ENCODE measurements around the gene GSTT4. TPM values are rescaled to one million over a fixed set of nuclear protein-coding genes. Genes with fewer than 3 reads are reported as not detected.
"Not testable (repeated sequence)": the region's sequence is repeated elsewhere in the genome, so short reads cannot be mapped to it uniquely, and the experiment has no call there.

Gene GSTT4
- total RNA-seq, 1 experiment from 2014 or later = not detected

GRCh38 chr22:23993080-23993479 lies 12.2 kb downstream of the GSTT4 start:
- not testable (repeated sequence) for H3K9ac ChIP-seq (ENCODE audit: extremely low read depth, insufficient read length, low read length); H2AK5ac ChIP-seq (ENCODE audit: insufficient read length, low read length); H2BK5ac ChIP-seq (ENCODE audit: insufficient read length, low read length); H4K91ac ChIP-seq (ENCODE audit: insufficient read length, low read depth, low read length); H3K27me3 Mint-ChIP-seq (ENCODE audit: low read depth); H3K18ac ChIP-seq (ENCODE audit: insufficient read length, low read depth, low read length); H2BK120ac ChIP-seq (ENCODE audit: low read depth, low read length, poor library complexity, severe bottlenecking); H2BK15ac ChIP-seq (ENCODE audit: low read depth, low read length); H4K8ac ChIP-seq (replicated peaks; ENCODE audit: insufficient read length, low read depth, low read length); H3K23ac ChIP-seq (ENCODE audit: insufficient read length, low read depth, low read length); H2AFZ ChIP-seq (ENCODE audit: low read length); H3K79me2 ChIP-seq (ENCODE audit: insufficient read depth, low read length); H3K4me1 Mint-ChIP-seq; H3K4me1 ChIP-seq (ENCODE audit: insufficient read depth, low read length); H3K23me2 ChIP-seq (ENCODE audit: insufficient read length, low read depth, low read length, poor library complexity, severe bottlenecking); H3K14ac ChIP-seq (ENCODE audit: insufficient read depth, low read length); H4K20me1 ChIP-seq (ENCODE audit: control insufficient read depth, insufficient read depth, insufficient read length); H3K27ac Mint-ChIP-seq; DNase-seq; H3K4ac ChIP-seq (ENCODE audit: low read depth, low read length); H3K79me1 ChIP-seq (ENCODE audit: insufficient read depth, low read depth, low read length, poor library complexity, severe bottlenecking); H3K27me3 ChIP-seq (ENCODE audit: insufficient read depth, low read length); H3K56ac ChIP-seq (ENCODE audit: insufficient read length, low read depth, low read length); H3T11ph ChIP-seq (ENCODE audit: low read length); H3K27ac ChIP-seq (ENCODE audit: insufficient read length, low read depth, low read length); H3K4me3 Mint-ChIP-seq; H3K9me3 Mint-ChIP-seq; H2BK12ac ChIP-seq (ENCODE audit: insufficient read length, low read depth, low read length); H4K5ac ChIP-seq (ENCODE audit: insufficient read length, low read depth, low read length); H3K4me2 ChIP-seq (ENCODE audit: insufficient read depth, insufficient read length, low read length); H2BK20ac ChIP-seq (ENCODE audit: low read depth, low read length, poor library complexity, severe bottlenecking); H3K36me3 Mint-ChIP-seq (ENCODE audit: insufficient read depth in 1 of 3, low read depth in 3 of 3); H3K9me3 ChIP-seq (ENCODE audit: control insufficient read depth, low read depth, low read length)
- WGBS (ENCODE audit: extremely low coverage, insufficient read length, low lambda C conversion rate) = no CpG with 5 or more reads among the region's 2 CpGs

DNA sequence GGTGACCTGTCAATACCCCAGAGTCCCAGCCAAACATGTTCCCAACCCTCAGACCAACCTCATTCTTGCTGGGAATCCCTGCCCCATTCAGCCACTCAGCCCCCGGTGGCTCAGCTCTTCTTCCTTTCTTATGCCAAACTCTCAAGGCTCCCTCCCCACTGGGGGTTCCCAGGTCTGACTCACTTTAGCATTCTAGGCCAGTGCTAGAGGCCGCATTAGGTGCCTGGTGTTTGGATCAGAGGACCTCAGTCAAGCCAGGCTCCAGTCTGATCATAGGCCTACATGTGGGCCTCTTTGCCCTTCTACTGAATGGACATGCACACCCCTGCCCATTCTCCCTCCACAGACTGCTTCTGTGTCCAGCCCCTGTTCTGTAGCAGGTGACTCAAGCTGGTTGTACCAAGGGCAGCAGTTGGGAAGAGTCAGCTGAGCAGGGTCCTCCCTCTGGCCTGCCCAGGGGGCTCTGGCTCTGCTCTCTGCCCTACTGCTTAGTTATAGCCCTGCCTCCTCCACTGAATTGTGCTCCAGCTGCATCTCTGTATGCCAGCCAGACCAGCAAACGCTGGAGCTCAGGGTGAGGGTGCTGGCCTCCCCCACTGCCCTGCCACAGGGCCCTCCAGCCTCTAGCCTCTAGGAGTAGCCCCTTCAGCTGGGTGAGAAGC lies 15.5 kb downstream of the GSTT4 start:
- not testable (repeated sequence) for DNase-seq; H4K5ac ChIP-seq (ENCODE audit: insufficient read length, low read depth, low read length); H3K18ac ChIP-seq (ENCODE audit: insufficient read length, low read depth, low read length); H4K8ac ChIP-seq (replicated peaks; ENCODE audit: insufficient read length, low read depth, low read length); H3K9ac ChIP-seq (ENCODE audit: extremely low read depth, insufficient read length, low read length); H3K56ac ChIP-seq (ENCODE audit: insufficient read length, low read depth, low read length); H2BK20ac ChIP-seq (ENCODE audit: low read depth, low read length, poor library complexity, severe bottlenecking); H3K4ac ChIP-seq (ENCODE audit: low read depth, low read length); H2AK5ac ChIP-seq (ENCODE audit: insufficient read length, low read length); H3K79me1 ChIP-seq (ENCODE audit: insufficient read depth, low read depth, low read length, poor library complexity, severe bottlenecking); H3K9me3 Mint-ChIP-seq; H2BK12ac ChIP-seq (ENCODE audit: insufficient read length, low read depth, low read length); H3T11ph ChIP-seq (ENCODE audit: low read length); H3K23ac ChIP-seq (ENCODE audit: insufficient read length, low read depth, low read length); H3K14ac ChIP-seq (ENCODE audit: insufficient read depth, low read length); H3K9me3 ChIP-seq (ENCODE audit: control insufficient read depth, low read depth, low read length); H3K27me3 ChIP-seq (ENCODE audit: insufficient read depth, low read length); H3K27ac Mint-ChIP-seq; H2BK120ac ChIP-seq (ENCODE audit: low read depth, low read length, poor library complexity, severe bottlenecking); H2AFZ ChIP-seq (ENCODE audit: low read length); H3K27ac ChIP-seq (ENCODE audit: insufficient read length, low read depth, low read length); H3K36me3 Mint-ChIP-seq (ENCODE audit: insufficient read depth in 1 of 3, low read depth in 3 of 3); H2BK5ac ChIP-seq (ENCODE audit: insufficient read length, low read length); H3K4me3 Mint-ChIP-seq; H3K23me2 ChIP-seq (ENCODE audit: insufficient read length, low read depth, low read length, poor library complexity, severe bottlenecking); H3K27me3 Mint-ChIP-seq (ENCODE audit: low read depth); H2BK15ac ChIP-seq (ENCODE audit: low read depth, low read length); H4K20me1 ChIP-seq (ENCODE audit: control insufficient read depth, insufficient read depth, insufficient read length); H4K91ac ChIP-seq (ENCODE audit: insufficient read length, low read depth, low read length); H3K4me1 Mint-ChIP-seq; H3K79me2 ChIP-seq (ENCODE audit: insufficient read depth, low read length); H3K4me1 ChIP-seq (ENCODE audit: insufficient read depth, low read length); H3K4me2 ChIP-seq (ENCODE audit: insufficient read depth, insufficient read length, low read length)
- WGBS (ENCODE audit: extremely low coverage, insufficient read length, low lambda C conversion rate) = no CpG with 5 or more reads among the region's 3 CpGs
